ENCODE data around the gene RIPOR2. TPM values are rescaled to one million over a fixed set of nuclear protein-coding genes. Genes with fewer than 3 reads are reported as not detected.

RIPOR2 gene
- total and polyA plus RNA-seq, 2 experiments from 2014 or later = 3.2 to 3.3 TPM

DNA sequence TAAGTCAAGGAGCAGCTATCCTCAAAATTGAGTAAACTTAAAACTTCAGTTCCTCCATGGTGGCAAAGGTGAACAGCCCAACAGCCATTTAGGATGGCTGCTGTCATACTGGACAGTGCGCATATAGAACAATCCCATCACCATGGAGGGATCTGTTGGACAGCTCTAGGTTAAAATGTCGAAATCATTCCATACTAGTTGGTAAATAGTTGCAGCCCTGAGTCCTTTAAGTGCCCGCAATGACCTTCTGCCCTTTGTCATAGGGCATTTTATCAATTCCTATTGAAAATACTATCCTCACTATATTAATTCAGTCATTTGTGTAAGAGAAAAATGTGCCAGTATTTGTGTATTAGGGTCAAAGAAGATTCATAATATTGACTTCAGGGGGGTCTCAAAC lies 128.2 kb downstream of the RIPOR2 start:
- no peak for TF ChIP-seq EZH2phosphoT487 (IDR thresholded peaks at IDR 0.05; ENCODE audit: insufficient read depth, low read depth)
- no peak for TF ChIP-seq EZH2 (IDR thresholded peaks at IDR 0.05; ENCODE audit: insufficient read depth, poor library complexity, severe bottlenecking)
- no peaks in the 10 kb centered on the region for H3K9me2 ChIP-seq (ENCODE audit: insufficient read depth)
- no peaks in the 10 kb centered on the region for H4K20me1 ChIP-seq (ENCODE audit: insufficient read depth)
- H3K9me3 ChIP-seq (ENCODE audit: low read depth) = no peaks in the 10 kb centered on the region
- no peak overlapping the region for H3K27ac ChIP-seq
- no peak overlapping the region for H3K4me2 ChIP-seq (ENCODE audit: unreplicated experiment)
- H3K4me3 ChIP-seq = no peak overlapping the region
- no peaks in the 10 kb centered on the region for H3K36me3 ChIP-seq (ENCODE audit: low read depth)
- H3K4me1 ChIP-seq (ENCODE audit: insufficient read depth) = no peaks in the 10 kb centered on the region
- no peaks in the 10 kb centered on the region for H3F3A ChIP-seq (ENCODE audit: insufficient read depth)
- 73 to 74% methylated on average over 3 of the region's 3 CpGs for WGBS, 2 experiments (ENCODE audit: low coverage in 1 of 2, low lambda C conversion rate in 2 of 2, missing lambda C conversion rate in 2 of 2)
- H3K27me3 ChIP-seq (replicated peaks; ENCODE audit: insufficient read depth) = no peaks in the 10 kb centered on the region
- DNase-seq = no peak
- H3K79me2 ChIP-seq (ENCODE audit: insufficient read depth) = no peaks in the 10 kb centered on the region
- H3K9ac ChIP-seq = no peak overlapping the region
- H2AFZ ChIP-seq = no peak overlapping the region
- in situ Hi-C loops (cut with MboI) = no loop called here

DNA sequence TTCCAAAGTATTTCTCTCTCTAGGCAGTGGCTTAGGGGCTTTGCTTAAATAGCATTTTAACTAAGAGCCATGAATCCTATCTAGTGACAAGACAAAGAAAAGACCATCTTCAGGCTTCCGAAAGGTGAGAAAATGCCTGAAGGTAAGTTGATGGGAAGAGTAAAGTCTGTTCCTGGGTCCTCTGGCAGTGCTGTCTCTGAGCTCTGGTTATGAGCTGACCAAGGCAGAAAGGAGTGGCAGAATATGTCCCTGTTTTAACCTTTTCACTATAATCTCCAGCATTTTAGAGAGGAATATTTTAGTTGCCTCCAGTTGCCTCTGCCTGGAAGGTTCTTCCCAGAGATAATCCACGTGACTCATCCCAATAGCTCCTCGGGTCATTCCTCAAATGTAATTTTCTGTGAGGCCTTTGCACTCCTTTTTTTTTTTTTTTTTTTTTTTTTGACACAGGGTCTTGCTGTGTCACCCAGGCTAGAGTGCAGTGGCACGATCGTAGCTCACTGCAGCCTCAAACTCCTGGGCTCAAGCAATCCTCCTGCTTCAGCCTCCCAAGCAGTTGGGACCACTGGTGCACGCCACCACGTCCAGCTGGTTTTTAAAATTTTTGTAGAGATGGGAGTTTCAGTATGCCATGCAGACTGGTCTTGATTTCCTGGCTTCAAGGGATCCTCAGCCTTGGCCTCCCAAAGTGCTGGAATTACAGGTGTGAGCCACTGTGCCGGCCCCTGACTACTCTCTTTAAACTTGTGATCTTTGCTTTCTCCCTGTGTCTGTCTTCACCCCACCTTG lies 133.3 kb downstream of the RIPOR2 start:
- peak; percentile 43 for DNase-seq
- no peak overlapping the region for H3K27ac ChIP-seq

GRCh38 chr6:24799541-24799915 lies 136.2 kb downstream of the RIPOR2 start:
- Histone ChIP-seq H3K9me3 (ENCODE audit: low read depth) (no peaks in the 10 kb centered on the region), H3K9ac (no peak overlapping the region), H4K20me1 (ENCODE audit: insufficient read depth) (no peaks in the 10 kb centered on the region), H3F3A (ENCODE audit: insufficient read depth) (no peaks in the 10 kb centered on the region), H3K36me3 (ENCODE audit: low read depth) (no peaks in the 10 kb centered on the region), H3K79me2 (ENCODE audit: insufficient read depth) (no peaks in the 10 kb centered on the region), H3K27me3 (replicated peaks; ENCODE audit: insufficient read depth) (no peaks in the 10 kb centered on the region), H3K9me2 (ENCODE audit: insufficient read depth) (no peaks in the 10 kb centered on the region), H3K4me1 (ENCODE audit: insufficient read depth) (no peaks in the 10 kb centered on the region), H3K4me2 (ENCODE audit: unreplicated experiment) (no peak overlapping the region), H3K27ac (no peak overlapping the region), H3K4me3 (no peak overlapping the region), H2AFZ (no peak overlapping the region)
- DNase-seq = no peak
- TF ChIP-seq EZH2 (IDR thresholded peaks at IDR 0.05; ENCODE audit: insufficient read depth, poor library complexity, severe bottlenecking) (no peak), EZH2phosphoT487 (IDR thresholded peaks at IDR 0.05; ENCODE audit: insufficient read depth, low read depth) (no peak)
- in situ Hi-C loops (cut with MboI) = no loop called here
- WGBS, 2 experiments (ENCODE audit: low coverage in 1 of 2, low lambda C conversion rate in 2 of 2, missing lambda C conversion rate in 2 of 2) = 100% methylated on average over 1 of the region's 1 CpG

More for the DNA sequence above, 133.3 kb downstream of the RIPOR2 start:
- WGBS, 2 experiments (ENCODE audit: low coverage in 1 of 2, low lambda C conversion rate in 2 of 2, missing lambda C conversion rate in 2 of 2) = 79 to 80% methylated on average over 8 of the region's 8 CpGs
- Histone ChIP-seq H3K4me3 (no peak overlapping the region), H3K4me2 (ENCODE audit: unreplicated experiment) (no peak overlapping the region), H3K27me3 (replicated peaks; ENCODE audit: insufficient read depth) (no peaks in the 10 kb centered on the region), H3K36me3 (ENCODE audit: low read depth) (no peaks in the 10 kb centered on the region), H3K9ac (no peak overlapping the region), H3F3A (ENCODE audit: insufficient read depth) (no peaks in the 10 kb centered on the region), H3K4me1 (ENCODE audit: insufficient read depth) (no peaks in the 10 kb centered on the region), H2AFZ (no peak overlapping the region), H3K9me2 (ENCODE audit: insufficient read depth) (no peaks in the 10 kb centered on the region), H4K20me1 (ENCODE audit: insufficient read depth) (no peaks in the 10 kb centered on the region), H3K79me2 (ENCODE audit: insufficient read depth) (no peaks in the 10 kb centered on the region), H3K9me3 (ENCODE audit: low read depth) (no peaks in the 10 kb centered on the region)
- TF ChIP-seq EZH2 (IDR thresholded peaks at IDR 0.05; ENCODE audit: insufficient read depth, poor library complexity, severe bottlenecking) (no peak), EZH2phosphoT487 (IDR thresholded peaks at IDR 0.05; ENCODE audit: insufficient read depth, low read depth) (no peak)
- in situ Hi-C loops (cut with MboI) = no loop called here

DNA sequence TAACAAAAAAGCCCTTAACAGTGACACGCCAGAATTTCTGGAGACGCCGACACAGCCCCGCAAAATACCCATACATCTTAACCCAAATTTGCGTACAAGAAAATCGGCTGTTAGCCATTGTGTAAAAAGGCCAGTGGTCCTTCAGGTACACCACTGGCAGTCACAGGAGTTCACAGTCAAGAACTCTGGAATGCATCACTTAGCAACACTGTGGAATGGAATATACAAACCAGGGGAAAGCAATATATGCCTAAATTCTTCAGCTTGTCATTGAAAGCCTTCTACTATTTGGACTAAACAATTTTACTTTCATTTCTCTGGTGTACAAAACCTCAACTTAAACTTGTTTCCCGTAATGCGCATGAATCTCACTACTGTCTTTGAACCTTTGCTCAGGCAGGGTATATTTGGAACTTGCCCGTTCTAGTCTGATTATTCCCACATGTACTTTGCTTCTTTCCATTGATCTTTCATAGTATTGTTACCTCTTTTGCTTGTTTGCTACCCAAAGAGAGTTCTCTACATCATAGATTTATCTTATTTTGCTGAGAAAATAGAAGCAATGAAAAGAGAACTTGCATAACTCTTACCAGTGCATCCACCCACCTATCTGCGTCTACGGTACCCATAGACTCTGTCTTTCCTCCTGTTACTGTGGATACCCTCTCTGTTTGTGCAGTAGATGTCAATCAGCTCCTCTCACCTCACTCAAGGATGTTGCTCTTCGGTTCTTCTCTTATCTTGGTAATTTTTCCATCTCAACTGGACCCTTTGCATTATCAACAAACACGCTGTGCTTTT lies 136.8 kb downstream of the RIPOR2 start, which contains the start of gene ARMH2:
TSS of gene ARMH2 (minus strand) at position 178 of the 801 bp plus-strand sequence. CDS start at position 118, 60 bp downstream.
- no peak for DNase-seq
- no peak within 1 kb of the TSS for H3K4me2 ChIP-seq (ENCODE audit: unreplicated experiment)

More for the DNA sequence above, 136.8 kb downstream of the RIPOR2 start, which contains the start of gene ARMH2:
- H3K4me1 ChIP-seq (ENCODE audit: insufficient read depth) = no peaks in the 10 kb centered on the region
- no peaks in the 10 kb centered on the region for H3K9me3 ChIP-seq (ENCODE audit: low read depth)
- H3K9ac ChIP-seq = no peak within 1 kb of the TSS
- TF ChIP-seq EZH2 (IDR thresholded peaks at IDR 0.05; ENCODE audit: insufficient read depth, poor library complexity, severe bottlenecking) = no peak
- no peak for TF ChIP-seq EZH2phosphoT487 (IDR thresholded peaks at IDR 0.05; ENCODE audit: insufficient read depth, low read depth)
- 82 to 86% methylated on average over 13 of the region's 13 CpGs for WGBS, 2 experiments (ENCODE audit: low coverage in 1 of 2, low lambda C conversion rate in 2 of 2, missing lambda C conversion rate in 2 of 2)
- H3K9me2 ChIP-seq (ENCODE audit: insufficient read depth) = no peaks in the 10 kb centered on the region
- H3K27ac ChIP-seq = no peak within 1 kb of the TSS
- in situ Hi-C loops (cut with MboI) = no loop called here
- H2AFZ ChIP-seq = no peak within 1 kb of the TSS
- H3K4me3 ChIP-seq = no peak within 1 kb of the TSS
- H3K27me3 ChIP-seq (replicated peaks; ENCODE audit: insufficient read depth) = no peaks in the 10 kb centered on the region
- no peaks in the 10 kb centered on the region for H3K36me3 ChIP-seq (ENCODE audit: low read depth)
- no peaks in the 10 kb centered on the region for H4K20me1 ChIP-seq (ENCODE audit: insufficient read depth)
- no peaks in the 10 kb centered on the region for H3F3A ChIP-seq (ENCODE audit: insufficient read depth)
- H3K79me2 ChIP-seq (ENCODE audit: insufficient read depth) = no peaks in the 10 kb centered on the region

Measured in GM23248 (cell line).